ENCODE measurements around the gene NUP188.

NUP188 gene

DNA sequence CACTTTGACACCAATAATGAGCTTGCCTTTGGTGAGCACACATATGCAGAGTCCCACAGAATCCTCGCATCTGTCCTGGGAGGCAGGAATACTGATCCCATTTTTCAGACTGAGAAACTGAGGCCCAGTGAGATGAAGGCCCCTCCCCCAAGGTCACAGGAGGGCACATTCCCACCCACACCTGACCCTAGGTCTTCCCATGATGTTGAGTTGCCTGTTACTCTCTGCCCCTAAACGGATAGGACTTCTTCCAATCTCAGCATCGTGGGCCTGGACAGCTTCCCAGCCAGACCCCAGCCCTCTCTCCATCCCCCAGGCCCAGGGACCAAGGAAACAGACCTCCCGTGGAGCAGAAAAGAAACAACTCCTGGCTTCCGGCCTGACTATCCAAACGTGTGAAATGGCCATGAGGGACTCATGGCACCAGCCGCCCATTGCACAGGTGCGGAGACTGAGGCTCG is 79.8 kb downstream of the NUP188 start:
- DNase-seq (ENCODE audit: low read depth in 1 of 2, low spot score in 1 of 2), result no peak
- peak overlapping the region; percentile 53 for H3K4me3 ChIP-seq (replicated peaks; ENCODE audit: insufficient read depth, low read length)

DNA sequence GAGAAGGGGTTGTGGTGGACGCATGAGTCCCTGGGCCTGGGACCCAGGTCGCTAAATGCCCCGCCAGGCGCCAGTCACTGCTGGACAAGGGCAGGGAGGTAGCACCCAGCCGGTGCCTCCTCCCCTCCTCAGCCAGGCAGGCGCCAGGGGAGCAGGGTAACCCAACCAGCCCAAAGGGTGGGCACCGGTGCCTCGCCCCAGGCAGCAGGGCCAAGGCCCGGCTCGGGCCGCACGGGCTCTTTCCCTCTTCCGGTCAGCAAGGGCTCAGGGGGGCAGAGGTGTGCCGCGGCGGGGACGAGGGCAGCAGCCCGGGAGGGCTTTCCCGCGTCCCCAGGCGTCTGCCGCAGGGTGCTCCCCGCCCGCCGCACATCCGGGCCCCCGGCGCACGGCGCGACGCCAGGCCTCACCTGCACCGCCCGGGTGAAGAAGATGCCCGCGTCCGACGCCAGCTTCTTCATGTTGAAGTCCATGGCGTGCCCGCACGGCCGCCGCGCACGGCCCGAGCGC is 80.2 kb downstream of the NUP188 start:
- Histone ChIP-seq H3K27me3 (ENCODE audit: insufficient read depth, poor library complexity, severe bottlenecking) (no peaks in the 10 kb centered on the region), H3K27ac (replicated peaks) (no peak overlapping the region), H3K4me3 (replicated peaks; ENCODE audit: insufficient read depth, low read length) (peak overlapping the region; percentile 53)
- TF ChIP-seq POLR2AphosphoS5 (IDR thresholded peaks at IDR 0.05; ENCODE audit: low read depth) (no peak), SPI1 (IDR thresholded peaks at IDR 0.05; ENCODE audit: borderline replicate concordance, low read depth) (no peak), GABPA (IDR thresholded peaks at IDR 0.05; ENCODE audit: low read depth) (no peak)
- TF ChIP-seq, protein P1, sequence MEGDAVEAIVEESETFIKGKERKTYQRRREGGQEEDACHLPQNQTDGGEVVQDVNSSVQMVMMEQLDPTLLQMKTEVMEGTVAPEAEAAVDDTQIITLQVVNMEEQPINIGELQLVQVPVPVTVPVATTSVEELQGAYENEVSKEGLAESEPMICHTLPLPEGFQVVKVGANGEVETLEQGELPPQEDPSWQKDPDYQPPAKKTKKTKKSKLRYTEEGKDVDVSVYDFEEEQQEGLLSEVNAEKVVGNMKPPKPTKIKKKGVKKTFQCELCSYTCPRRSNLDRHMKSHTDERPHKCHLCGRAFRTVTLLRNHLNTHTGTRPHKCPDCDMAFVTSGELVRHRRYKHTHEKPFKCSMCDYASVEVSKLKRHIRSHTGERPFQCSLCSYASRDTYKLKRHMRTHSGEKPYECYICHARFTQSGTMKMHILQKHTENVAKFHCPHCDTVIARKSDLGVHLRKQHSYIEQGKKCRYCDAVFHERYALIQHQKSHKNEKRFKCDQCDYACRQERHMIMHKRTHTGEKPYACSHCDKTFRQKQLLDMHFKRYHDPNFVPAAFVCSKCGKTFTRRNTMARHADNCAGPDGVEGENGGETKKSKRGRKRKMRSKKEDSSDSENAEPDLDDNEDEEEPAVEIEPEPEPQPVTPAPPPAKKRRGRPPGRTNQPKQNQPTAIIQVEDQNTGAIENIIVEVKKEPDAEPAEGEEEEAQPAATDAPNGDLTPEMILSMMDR (IDR thresholded peaks at IDR 0.05; ENCODE audit: insufficient read depth, low read length), result no peak
- TF ChIP-seq, protein P2, sequence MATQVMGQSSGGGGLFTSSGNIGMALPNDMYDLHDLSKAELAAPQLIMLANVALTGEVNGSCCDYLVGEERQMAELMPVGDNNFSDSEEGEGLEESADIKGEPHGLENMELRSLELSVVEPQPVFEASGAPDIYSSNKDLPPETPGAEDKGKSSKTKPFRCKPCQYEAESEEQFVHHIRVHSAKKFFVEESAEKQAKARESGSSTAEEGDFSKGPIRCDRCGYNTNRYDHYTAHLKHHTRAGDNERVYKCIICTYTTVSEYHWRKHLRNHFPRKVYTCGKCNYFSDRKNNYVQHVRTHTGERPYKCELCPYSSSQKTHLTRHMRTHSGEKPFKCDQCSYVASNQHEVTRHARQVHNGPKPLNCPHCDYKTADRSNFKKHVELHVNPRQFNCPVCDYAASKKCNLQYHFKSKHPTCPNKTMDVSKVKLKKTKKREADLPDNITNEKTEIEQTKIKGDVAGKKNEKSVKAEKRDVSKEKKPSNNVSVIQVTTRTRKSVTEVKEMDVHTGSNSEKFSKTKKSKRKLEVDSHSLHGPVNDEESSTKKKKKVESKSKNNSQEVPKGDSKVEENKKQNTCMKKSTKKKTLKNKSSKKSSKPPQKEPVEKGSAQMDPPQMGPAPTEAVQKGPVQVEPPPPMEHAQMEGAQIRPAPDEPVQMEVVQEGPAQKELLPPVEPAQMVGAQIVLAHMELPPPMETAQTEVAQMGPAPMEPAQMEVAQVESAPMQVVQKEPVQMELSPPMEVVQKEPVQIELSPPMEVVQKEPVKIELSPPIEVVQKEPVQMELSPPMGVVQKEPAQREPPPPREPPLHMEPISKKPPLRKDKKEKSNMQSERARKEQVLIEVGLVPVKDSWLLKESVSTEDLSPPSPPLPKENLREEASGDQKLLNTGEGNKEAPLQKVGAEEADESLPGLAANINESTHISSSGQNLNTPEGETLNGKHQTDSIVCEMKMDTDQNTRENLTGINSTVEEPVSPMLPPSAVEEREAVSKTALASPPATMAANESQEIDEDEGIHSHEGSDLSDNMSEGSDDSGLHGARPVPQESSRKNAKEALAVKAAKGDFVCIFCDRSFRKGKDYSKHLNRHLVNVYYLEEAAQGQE (IDR thresholded peaks at IDR 0.05; ENCODE audit: insufficient replicate concordance, low read depth), result no peak
- DNase-seq (ENCODE audit: low read depth in 1 of 2, low spot score in 1 of 2), result no peak

More for the DNA sequence above, 79.8 kb downstream of the NUP188 start:
- no peak for TF ChIP-seq POLR2AphosphoS5 (IDR thresholded peaks at IDR 0.05; ENCODE audit: low read depth)
- TF ChIP-seq, protein P2 (IDR thresholded peaks at IDR 0.05; ENCODE audit: insufficient replicate concordance, low read depth), result no peak
- TF ChIP-seq, protein P1 (IDR thresholded peaks at IDR 0.05; ENCODE audit: insufficient read depth, low read length), result no peak
- Histone ChIP-seq H3K27ac (replicated peaks) (no peak overlapping the region), H3K27me3 (ENCODE audit: insufficient read depth, poor library complexity, severe bottlenecking) (no peaks in the 10 kb centered on the region)

DNA sequence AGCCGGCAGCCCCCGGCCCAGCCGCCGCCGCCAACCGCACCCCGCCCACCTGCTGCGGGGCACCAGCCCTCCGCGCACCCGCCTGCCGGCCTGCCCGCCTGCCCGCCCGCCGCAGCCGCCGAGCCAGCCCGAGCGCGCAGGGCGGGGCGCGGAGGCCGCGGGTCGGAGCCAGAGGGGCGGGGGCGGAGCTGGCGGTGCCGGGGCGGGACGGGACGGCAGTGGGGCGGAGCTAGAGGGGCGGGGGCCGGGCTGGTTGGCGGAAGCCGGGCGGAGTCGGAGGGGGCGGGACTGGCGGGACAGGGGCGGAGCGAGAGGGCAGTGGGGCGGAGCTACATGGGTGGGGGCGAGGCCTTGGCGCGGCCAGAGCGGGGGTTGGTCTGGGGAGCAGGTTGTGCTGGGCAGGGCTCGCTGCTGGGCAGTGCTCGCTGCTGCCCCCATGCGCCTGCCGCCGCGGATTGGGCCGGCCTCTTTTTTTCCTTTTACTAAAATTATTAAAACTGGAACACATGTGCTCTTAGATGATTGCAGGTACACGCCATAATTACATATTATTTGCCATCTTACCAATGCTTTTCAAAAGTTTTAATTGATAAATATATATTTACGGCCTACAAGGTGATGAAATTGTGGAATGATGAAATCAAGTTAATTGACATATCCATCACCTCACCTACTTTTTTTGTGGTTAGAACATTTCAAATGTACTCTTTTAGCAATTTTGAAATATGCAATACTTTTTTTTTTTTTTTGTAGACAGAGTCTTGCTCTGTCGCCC is 80.9 kb downstream of the NUP188 start, which contains the start of gene SH3GLB2:
SH3GLB2 (minus strand) TSS at position 140 of the 775 bp plus-strand sequence. CDS start 177 bp downstream, outside the sequence.
- H3K27ac ChIP-seq (replicated peaks), result no peak within 1 kb of the TSS
- TF ChIP-seq SPI1 (IDR thresholded peaks at IDR 0.05; ENCODE audit: borderline replicate concordance, low read depth), result no peak
- TF ChIP-seq POLR2AphosphoS5 (IDR thresholded peaks at IDR 0.05; ENCODE audit: low read depth), result no peak
- no peak for TF ChIP-seq GABPA (IDR thresholded peaks at IDR 0.05; ENCODE audit: low read depth)
- TF ChIP-seq, protein P2 (IDR thresholded peaks at IDR 0.05; ENCODE audit: insufficient replicate concordance, low read depth), result no peak
- TF ChIP-seq, protein P1 (IDR thresholded peaks at IDR 0.05; ENCODE audit: insufficient read depth, low read length), result peak; percentile 74
- no peaks in the 10 kb centered on the region for H3K27me3 ChIP-seq (ENCODE audit: insufficient read depth, poor library complexity, severe bottlenecking)
- H3K4me3 ChIP-seq (replicated peaks; ENCODE audit: insufficient read depth, low read length), result peak within 1 kb of the TSS; percentile 53
- DNase-seq (ENCODE audit: low read depth in 1 of 2, low spot score in 1 of 2), result peak; percentile 92 to 94
